Heart right ventricle (tissue), 16 donors: ENCODE results near the gene BTBD7. TPM values are rescaled to one million over a fixed set of nuclear protein-coding genes. Genes with fewer than 3 reads are reported as not detected.

ENCODE experiments used
- ATAC-seq, 8 donors: fragments of 200-7000 bp; cut with Tn5 transposase; one replicate each; pipeline ENCODE4 v1.9.1; 2020; ENCODE audit warnings: mild to moderate bottlenecking in 8 of 8, moderate library complexity in 8 of 8, moderate number of reproducible peaks in 1 of 8
- DNase-seq, 2 donors: peaks; one replicate each; pipeline ENCODE4 v3.0.0-alpha.2; 2020
- H3K27ac ChIP-seq, 10 donors: fragments of 200-600 bp; sonication (generic) in 2 of 10; one replicate each; pipeline versions ENCODE4 v1.5.0 to v1.8.0; 2020 to 2022; ENCODE audit warnings: mild to moderate bottlenecking in 3 of 10
- H3K27me3 ChIP-seq, 7 donors: fragments of 200-600 bp; one replicate each; pipeline ENCODE4 v1.8.0; 2021 to 2022; ENCODE audit warnings: mild to moderate bottlenecking in 2 of 7
- H3K36me3 ChIP-seq, 9 donors: fragments of 200-600 bp; sonication (generic) in 1 of 9; one replicate each; pipeline versions ENCODE4 v1.5.0 to v1.8.0; 2020 to 2022; ENCODE audit warnings: mild to moderate bottlenecking in 2 of 9
- H3K4me1 ChIP-seq, 9 donors: fragments of 200-600 bp; sonication (generic) in 1 of 9; one replicate each; pipeline versions ENCODE4 v1.5.0 to v1.8.0; 2020 to 2022; ENCODE audit warnings: mild to moderate bottlenecking in 4 of 9
- H3K4me3 ChIP-seq, 10 donors: fragments of 200-600 bp; sonication (generic) in 2 of 10; one replicate each; pipeline versions ENCODE4 v1.5.0 to v1.8.0; 2020 to 2022; ENCODE audit warnings: mild to moderate bottlenecking in 7 of 10, moderate library complexity in 2 of 10
- H3K9me3 ChIP-seq, 11 donors: fragments of 200-600 bp in 10 of 11; sonication (generic) in 2 of 11; one replicate each; pipeline versions ENCODE4 v1.5.0 to v1.8.0; 2013 to 2022; ENCODE audit warnings: mild to moderate bottlenecking in 2 of 11, control low read depth in 1 of 11, moderate library complexity in 1 of 11
- WGBS, 2 donors: extraction: QIAGEN DNeasy Blood & Tissue Kit; methylation state at CpG; one replicate each; pipeline ENCODE4 v1.1.7; 2013; ENCODE audit warnings: inconsistent platforms in 1 of 2; 5-methylcytosine and 5-hydroxymethylcytosine counted together
- intact Hi-C, 10 donors: fragments of 100-400 bp; cut with DNase I; formaldehyde crosslinking; loops; one replicate each; pipeline versions ENCODE4 v1.11.1 to v1.14.2; 2022
- polyA plus RNA-seq, 2 donors: library from polyadenylated mRNA; stranded (reverse); fragments of 200-250 nt; gene quantifications; one replicate each; pipeline ENCODE4 v1.2.3, GENCODE V29; 2013
- total RNA-seq, 10 donors: library from RNA; stranded (reverse); fragmentation: NEBNext Ultra II Directional in 3 of 10; extraction: Animal tissue kit (Norgen Biotek cat#: 25700) in 3 of 10; gene quantifications; one replicate each; pipeline versions ENCODE4 v1.2.1 to v1.2.4, GENCODE V29; 2021 to 2023
- TF ChIP-seq, protein P1 (sequence below), 9 donors: fragments of 200-600 bp; sonication (generic) in 2 of 9; IDR thresholded peaks; one replicate each; pipeline versions ENCODE4 v1.5.0 to v1.8.0; 2021 to 2022; ENCODE audit warnings: antibody characterized with exemption in 9 of 9, mild to moderate bottlenecking in 5 of 9, moderate library complexity in 1 of 9
- donor health status: Arrhythmogenic right ventricular cardiomyopathy.
- donor health status: ischemic (EF 13 %, LVEDD 7.1; RV severe dilation, severe dysfunction).
- donor health status: healthy with polysubstance abuse.
- donor health status: DM: no; HTN: yes; CAD: no.
- donor health status: DM: no; HTN: no; CAD: no.
- donor health status: ischemic (EF 25% LVEDD 6.9; RV normal size, moderate dysfunction).
- donor health status: ischemic (EF 25% LVEDD 5.7; RV mildly dilated, moderate dysfunction).
- donor health status: healthy.
- donor health status: DM: yes; HTN: yes; CAD: no.
- donor health status: Ischemic cardiomyopathy.
- donor health status: ischemic (EF 35%, LVEDD 5.7; RV mildly dilated, moderate dysfunction).
- donor health status: nonischemic (EF 11% LVEDD 7.7; RV severe dilation, severe dysfunction).
- donor health status: DM: yes; HTN: yes; CAD: no.
- donor health status: PGD.
- donor health status: ischemic (EF 29% LVEDD 5.4; RV normal size, mild dysfunction).
- donor health status: nonischemic (EF 23%, LVEDD 6.1; RV moderate dilation, normal function).

BTBD7 gene
- total and polyA plus RNA-seq, 12 donors, result 3.6 to 33.6 (median 22.1) TPM

DNA sequence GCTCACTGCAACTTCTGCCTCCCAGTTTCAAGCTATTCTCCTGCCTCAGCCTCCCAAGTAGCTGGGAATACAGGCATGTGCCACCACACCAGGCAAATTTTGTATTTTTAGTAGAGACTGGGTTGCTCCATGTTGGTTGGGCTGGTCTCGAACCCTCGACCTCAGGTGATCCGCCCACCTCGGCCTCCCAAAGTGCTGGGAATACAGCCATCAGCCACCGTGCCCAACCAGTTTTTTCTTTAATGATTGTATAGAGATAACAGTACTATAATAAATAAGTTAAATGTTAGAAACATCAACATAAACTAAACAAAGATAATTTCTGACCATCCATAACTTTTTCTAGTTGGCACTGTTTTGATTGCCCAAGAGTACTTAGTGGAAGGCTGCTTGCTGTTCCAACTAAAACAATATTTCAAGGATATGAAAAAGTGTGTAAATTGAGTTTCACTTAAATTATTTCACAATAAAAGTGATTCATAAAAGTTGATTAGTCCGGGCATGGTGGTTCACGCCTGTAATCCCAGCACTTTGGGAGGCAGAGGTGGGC lies 131.6 kb downstream of the BTBD7 start:
- no peaks in the 10 kb centered on the region for H3K27me3 ChIP-seq
- peaks cover 0 to 19% (median 12%) of the 10 kb centered on the region in 9 donors for H3K4me1 ChIP-seq
- 91 to 92% methylated on average over 7 of the region's 7 CpGs for whole genome bisulfite sequencing, 2 donors
- DNase-seq, result no peak
- ATAC-seq, result no peak
- intact Hi-C loops, result loop anchor here in 1 of 10 donors (10.0 kb wide), 1 partner anchor 134 kb away; the partner anchor contains the start of gene BTBD7
- TF ChIP-seq, protein P1, sequence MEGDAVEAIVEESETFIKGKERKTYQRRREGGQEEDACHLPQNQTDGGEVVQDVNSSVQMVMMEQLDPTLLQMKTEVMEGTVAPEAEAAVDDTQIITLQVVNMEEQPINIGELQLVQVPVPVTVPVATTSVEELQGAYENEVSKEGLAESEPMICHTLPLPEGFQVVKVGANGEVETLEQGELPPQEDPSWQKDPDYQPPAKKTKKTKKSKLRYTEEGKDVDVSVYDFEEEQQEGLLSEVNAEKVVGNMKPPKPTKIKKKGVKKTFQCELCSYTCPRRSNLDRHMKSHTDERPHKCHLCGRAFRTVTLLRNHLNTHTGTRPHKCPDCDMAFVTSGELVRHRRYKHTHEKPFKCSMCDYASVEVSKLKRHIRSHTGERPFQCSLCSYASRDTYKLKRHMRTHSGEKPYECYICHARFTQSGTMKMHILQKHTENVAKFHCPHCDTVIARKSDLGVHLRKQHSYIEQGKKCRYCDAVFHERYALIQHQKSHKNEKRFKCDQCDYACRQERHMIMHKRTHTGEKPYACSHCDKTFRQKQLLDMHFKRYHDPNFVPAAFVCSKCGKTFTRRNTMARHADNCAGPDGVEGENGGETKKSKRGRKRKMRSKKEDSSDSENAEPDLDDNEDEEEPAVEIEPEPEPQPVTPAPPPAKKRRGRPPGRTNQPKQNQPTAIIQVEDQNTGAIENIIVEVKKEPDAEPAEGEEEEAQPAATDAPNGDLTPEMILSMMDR (IDR thresholded peaks at IDR 0.05), result no peak
- no peak overlapping the region for H3K4me3 ChIP-seq
- no peak overlapping the region for H3K27ac ChIP-seq
- peaks cover 0 to 22% (median 0%) of the 10 kb centered on the region in 9 donors for H3K36me3 ChIP-seq
- no peaks in the 10 kb centered on the region for H3K9me3 ChIP-seq

DNA sequence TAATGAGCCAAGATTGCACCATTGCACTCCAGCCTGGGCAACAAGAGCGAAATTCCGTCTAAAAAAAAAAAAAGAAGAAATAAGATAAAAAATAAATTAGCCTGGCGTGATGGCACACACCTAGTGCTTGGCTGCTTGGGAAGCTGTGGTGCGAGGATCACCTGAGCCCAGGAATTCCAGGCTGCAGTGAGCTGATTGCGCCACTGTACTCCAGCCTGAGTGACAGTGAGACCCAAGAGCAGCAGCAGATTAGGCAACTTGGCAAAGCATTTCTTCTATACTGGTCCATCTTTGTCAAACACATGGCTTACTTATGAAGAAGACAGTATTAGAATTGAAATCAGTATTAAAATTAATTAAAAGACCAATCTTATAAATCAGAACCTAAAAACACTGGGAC lies 132.3 kb downstream of the BTBD7 start:
- H3K27ac ChIP-seq, result no peak overlapping the region
- no peak overlapping the region for H3K4me3 ChIP-seq
- 96 to 99% methylated on average over 5 of the region's 5 CpGs for WGBS, 2 donors
- ATAC-seq (no peak), DNase-seq (no peak)
- H3K36me3 ChIP-seq, result peaks cover 0 to 22% (median 0%) of the 10 kb centered on the region in 9 donors
- no peaks in the 10 kb centered on the region for H3K9me3 ChIP-seq
- H3K27me3 ChIP-seq, result no peaks in the 10 kb centered on the region
- TF ChIP-seq, protein P1 (IDR thresholded peaks at IDR 0.05), result no peak
- peaks cover 0 to 15% (median 9%) of the 10 kb centered on the region in 9 donors for H3K4me1 ChIP-seq
- intact Hi-C loops, result loop anchor here in 1 of 10 donors (10.0 kb wide), 1 partner anchor 134 kb away; the partner anchor contains the start of gene BTBD7

DNA sequence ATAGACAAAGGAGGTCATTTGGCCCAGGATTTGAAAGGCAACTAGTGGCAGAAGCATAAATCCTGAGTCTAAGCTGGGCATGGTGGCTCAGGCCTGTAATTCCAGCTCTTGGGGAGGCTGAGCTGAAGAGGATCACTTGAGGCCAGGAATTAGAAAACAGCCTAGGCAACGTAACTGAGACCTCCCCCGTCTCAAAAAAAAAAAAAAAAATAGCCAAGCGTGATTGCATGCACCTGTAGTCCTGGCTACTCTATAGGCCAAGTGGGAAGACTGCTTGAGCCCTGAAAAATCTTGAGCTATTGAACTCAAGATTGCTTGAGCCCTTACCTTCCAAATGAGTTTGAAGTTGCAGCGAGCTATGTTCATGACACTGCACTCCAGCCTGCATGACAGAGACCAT lies 133.8 kb downstream of the BTBD7 start:
- intact Hi-C loops, result no loop called here
- no peak for DNase-seq
- Histone ChIP-seq H3K9me3 (no peaks in the 10 kb centered on the region), H3K27me3 (no peaks in the 10 kb centered on the region), H3K4me1 (peaks cover 0 to 12% (median 0%) of the 10 kb centered on the region in 9 donors), H3K4me3 (no peak overlapping the region), H3K36me3 (peaks cover 0 to 16% (median 0%) of the 10 kb centered on the region in 9 donors), H3K27ac (no peak overlapping the region)
- WGBS, 2 donors, result 86 to 92% methylated on average over 4 of the region's 4 CpGs
- no peak for ATAC-seq
- TF ChIP-seq, protein P1 (IDR thresholded peaks at IDR 0.05), result no peak

- H3K4me1 ChIP-seq, result peaks cover 0 to 12% (median 0%) of the 10 kb centered on the region in 9 donors
- no peak for DNase-seq
- 81 to 100% methylated on average over 1 of the region's 1 CpG for WGBS, 2 donors
- intact Hi-C loops, result no loop called here
- peak in 6 of 8 donors; percentile 33 to 76 (median 70) for ATAC-seq
- no peaks in the 10 kb centered on the region for H3K27me3 ChIP-seq
- H3K4me3 ChIP-seq, result no peak overlapping the region
- peaks cover 0 to 25% (median 0%) of the 10 kb centered on the region in 9 donors for H3K36me3 ChIP-seq
- no peaks in the 10 kb centered on the region for H3K9me3 ChIP-seq
- TF ChIP-seq, protein P1 (IDR thresholded peaks at IDR 0.05), result no peak
- peak overlapping the region in 8 of 10 donors; percentile 1 to 69 (median 46) for H3K27ac ChIP-seq
These were observed 137.4 kb downstream of the BTBD7 start for GRCh38 chr14:93195316-93195999.

Other genes with a start within 250 kb of the BTBD7 start
- 100 to 1,000 TPM in 3 of 10 donors, 10 to 100 TPM in 7; 67.5 to 152 (median 92.7) TPM for gene ITPK1, start 217.1 kb downstream of the BTBD7 start, total RNA-seq
- gene ITPK1, start 217.1 kb downstream of the BTBD7 start, polyA plus RNA-seq, result 100 to 1,000 TPM in 1 of 2 donors, 10 to 100 TPM in 1; 47.1 to 108 TPM
- gene MOAP1, start 148.1 kb downstream of the BTBD7 start, total RNA-seq, result 10 to 100 TPM; 47.7 to 96.1 (median 81.5) TPM
- 10 to 100 TPM; 14.6 to 28.9 TPM for gene MOAP1, start 148.1 kb downstream of the BTBD7 start, polyA plus RNA-seq
- gene LYSET, start 147.7 kb downstream of the BTBD7 start, total RNA-seq, result 10 to 100 TPM; 22.3 to 29.7 (median 25.7) TPM
- gene LYSET, start 147.7 kb downstream of the BTBD7 start, polyA plus RNA-seq, result 10 to 100 TPM; 19.5 to 22.5 TPM
- 10 to 100 TPM in 8 of 10 donors, 1 to 10 TPM in 2; 9.9 to 20.1 (median 14.3) TPM for gene GON7, start 126.0 kb downstream of the BTBD7 start, total RNA-seq
- 10 to 100 TPM; 17.9 to 20.0 TPM for gene GON7, start 126.0 kb downstream of the BTBD7 start, polyA plus RNA-seq
- 10 to 100 TPM; 17.7 to 28.3 (median 21.1) TPM for gene UBR7, start 125.8 kb downstream of the BTBD7 start, total RNA-seq
- 10 to 100 TPM in 1 of 2 donors, 1 to 10 TPM in 1; 7.8 to 25.9 TPM for gene UBR7, start 125.8 kb downstream of the BTBD7 start, polyA plus RNA-seq
- 1 to 10 TPM in 1 of 10 donors, under 1 TPM in 4, not detected in 5; 0.61 to 1.3 (median 0.72) TPM for gene COX8C, start 14.1 kb upstream of the BTBD7 start, total RNA-seq
- not detected for gene COX8C, start 14.1 kb upstream of the BTBD7 start, polyA plus RNA-seq
- under 1 TPM; 0.32 to 0.89 (median 0.45) TPM for gene UNC79, start 97.9 kb upstream of the BTBD7 start, total RNA-seq
- under 1 TPM; 0.01 to 0.07 TPM for gene UNC79, start 97.9 kb upstream of the BTBD7 start, polyA plus RNA-seq